ENCODE results near the gene AJM1. TPM values are rescaled to one million over a fixed set of nuclear protein-coding genes. Genes with fewer than 3 reads are reported as not detected.

Gene AJM1
- total RNA-seq, 4 donors from 2014 or later, result 2.5 to 10.9 (median 5.7) TPM

DNA sequence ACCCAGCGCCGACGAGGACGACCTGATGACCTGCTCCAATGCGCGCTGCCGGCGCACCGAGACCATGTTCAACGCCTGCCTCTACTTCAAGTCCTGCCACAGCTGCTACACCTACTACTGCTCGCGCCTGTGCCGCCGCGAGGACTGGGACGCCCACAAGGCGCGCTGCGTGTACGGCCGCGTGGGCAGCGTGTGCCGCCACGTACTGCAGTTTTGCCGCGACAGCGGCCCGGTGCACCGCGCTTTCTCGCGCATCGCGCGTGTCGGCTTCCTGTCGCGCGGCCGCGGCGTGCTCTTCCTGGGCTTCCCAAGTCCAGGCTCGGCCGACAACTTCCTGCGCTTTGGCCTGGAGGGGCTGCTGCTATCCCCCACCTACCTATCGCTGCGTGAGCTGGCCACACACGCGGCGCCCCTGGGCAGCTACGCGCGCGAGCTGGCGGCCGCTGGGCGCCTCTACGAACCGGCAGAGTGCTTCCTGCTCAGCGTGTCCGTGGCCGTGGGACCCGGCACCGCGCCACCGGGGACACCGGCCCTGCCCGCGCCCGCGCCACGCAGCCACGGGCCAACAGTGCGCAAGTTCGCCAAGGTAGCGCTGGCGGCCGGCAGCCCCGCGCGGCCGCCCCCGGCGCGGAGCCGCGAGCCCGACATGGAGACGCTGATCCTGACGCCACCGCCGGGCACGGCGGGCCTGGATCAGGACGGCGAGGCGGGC lies 4.3 kb downstream of the AJM1 start:
- WGBS, 2 donors (ENCODE audit: low coverage in 1 of 2), result 0% methylated on average over 2 of the region's 98 CpGs; no CpG with 5 or more reads in 1 of the 2 donors

DNA sequence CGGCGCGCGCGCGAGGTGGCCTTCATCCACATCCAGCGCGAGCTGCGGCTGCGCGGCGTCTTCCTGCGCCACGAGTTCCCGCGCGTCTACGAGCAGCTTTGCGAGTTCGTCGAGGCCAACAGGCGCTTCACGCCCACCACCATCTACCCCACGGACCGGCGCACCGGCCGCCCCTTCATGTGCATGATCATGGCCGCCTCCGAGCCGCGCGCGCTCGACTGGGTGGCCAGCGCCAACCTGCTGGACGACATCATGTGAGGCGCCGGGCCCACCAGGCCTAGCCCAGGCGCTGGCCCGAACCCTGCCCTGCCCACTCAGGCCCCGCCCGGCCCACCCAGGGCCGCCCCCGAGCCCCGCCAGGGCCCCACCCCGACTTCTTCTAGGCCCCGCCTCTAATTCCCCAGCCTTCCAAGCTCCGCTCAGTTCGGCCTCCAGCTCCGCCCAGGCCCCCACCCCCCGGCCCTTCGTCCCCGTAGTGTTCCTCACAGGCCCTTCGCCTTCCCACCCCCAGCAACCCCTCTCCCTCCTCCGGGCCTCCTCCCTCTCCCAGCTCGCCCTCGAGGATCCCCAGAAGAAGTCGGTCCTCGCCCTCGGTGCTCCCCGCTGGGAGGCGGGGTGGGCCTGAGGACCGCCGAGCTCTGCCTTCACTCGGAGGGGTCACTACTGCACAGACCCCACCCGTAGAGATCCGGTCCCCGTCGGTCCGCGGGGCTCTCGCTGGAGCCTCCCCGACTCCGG lies 5.0 kb downstream of the AJM1 start:
- TF ChIP-seq POLR2A (IDR thresholded peaks at IDR 0.05) (no peak), POLR2AphosphoS5 (IDR thresholded peaks at IDR 0.05) (no peak), EP300 (IDR thresholded peaks at IDR 0.05) (no peak), CTCF (IDR thresholded peaks at IDR 0.05) (no peak)
- WGBS, 2 donors (ENCODE audit: low coverage in 1 of 2), result 0 to 13% methylated on average over 1 to 8 of the region's 75 CpGs
- H3K27me3 ChIP-seq, result peaks cover 60% of the 10 kb centered on the region
- ATAC-seq, result peak; percentile 3
- peaks cover 0 to 16% of the 10 kb centered on the region in 2 donors for H3K36me3 ChIP-seq
- peak overlapping the region in 3 of 4 donors; percentile 91 to 96 (median 94) for H3K27ac ChIP-seq
- H3K4me1 ChIP-seq, result peaks cover 0 to 86% (median 43%) of the 10 kb centered on the region in 3 donors
- peak overlapping the region; percentile 35 to 77 for H3K4me3 ChIP-seq
- no peaks in the 10 kb centered on the region for H3K9me3 ChIP-seq

More for the DNA sequence above, 4.3 kb downstream of the AJM1 start:
- no peak for TF ChIP-seq EP300 (IDR thresholded peaks at IDR 0.05)
- no peak for TF ChIP-seq CTCF (IDR thresholded peaks at IDR 0.05)
- no peak for TF ChIP-seq POLR2AphosphoS5 (IDR thresholded peaks at IDR 0.05)
- no peak for TF ChIP-seq POLR2A (IDR thresholded peaks at IDR 0.05)
- H3K27ac ChIP-seq, result no peak overlapping the region
- peaks cover 61% of the 10 kb centered on the region for H3K27me3 ChIP-seq
- H3K9me3 ChIP-seq, result no peaks in the 10 kb centered on the region
- H3K36me3 ChIP-seq, result peaks cover 0 to 12% of the 10 kb centered on the region in 2 donors
- ATAC-seq, result no peak
- peaks cover 0 to 90% (median 50%) of the 10 kb centered on the region in 3 donors for H3K4me1 ChIP-seq
- H3K4me3 ChIP-seq, result peak overlapping the region in 1 of 2 donors; percentile 77

DNA sequence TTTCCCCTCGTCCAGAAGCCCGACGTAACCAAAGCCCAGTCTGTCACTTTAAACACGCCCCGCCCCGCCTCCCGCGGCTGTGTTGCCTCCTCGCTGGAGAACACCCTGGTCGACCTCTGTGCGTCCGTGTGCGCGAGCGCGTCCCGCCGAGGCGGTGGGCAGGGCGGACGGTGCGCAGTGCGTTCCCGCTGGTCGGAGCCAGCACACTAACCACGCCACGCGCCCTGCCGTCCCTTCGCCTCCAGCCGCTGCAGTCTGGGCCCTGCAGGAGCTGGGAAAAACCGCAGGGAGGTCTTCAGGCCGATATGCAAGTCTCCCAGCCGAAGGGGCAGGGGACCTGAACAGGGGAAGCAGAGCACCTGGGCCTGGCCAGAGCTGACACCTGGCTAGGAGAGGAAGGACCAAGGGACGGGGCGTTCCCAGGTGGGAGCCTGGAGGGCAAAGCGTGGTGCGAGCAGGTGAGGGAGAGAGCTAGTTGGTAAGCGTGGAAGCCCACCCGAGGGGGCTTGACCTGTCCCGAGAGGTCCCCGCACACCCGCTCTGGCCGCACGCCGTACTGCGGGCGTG lies 5.6 kb downstream of the AJM1 start:
- ATAC-seq, result peak; percentile 33

DNA sequence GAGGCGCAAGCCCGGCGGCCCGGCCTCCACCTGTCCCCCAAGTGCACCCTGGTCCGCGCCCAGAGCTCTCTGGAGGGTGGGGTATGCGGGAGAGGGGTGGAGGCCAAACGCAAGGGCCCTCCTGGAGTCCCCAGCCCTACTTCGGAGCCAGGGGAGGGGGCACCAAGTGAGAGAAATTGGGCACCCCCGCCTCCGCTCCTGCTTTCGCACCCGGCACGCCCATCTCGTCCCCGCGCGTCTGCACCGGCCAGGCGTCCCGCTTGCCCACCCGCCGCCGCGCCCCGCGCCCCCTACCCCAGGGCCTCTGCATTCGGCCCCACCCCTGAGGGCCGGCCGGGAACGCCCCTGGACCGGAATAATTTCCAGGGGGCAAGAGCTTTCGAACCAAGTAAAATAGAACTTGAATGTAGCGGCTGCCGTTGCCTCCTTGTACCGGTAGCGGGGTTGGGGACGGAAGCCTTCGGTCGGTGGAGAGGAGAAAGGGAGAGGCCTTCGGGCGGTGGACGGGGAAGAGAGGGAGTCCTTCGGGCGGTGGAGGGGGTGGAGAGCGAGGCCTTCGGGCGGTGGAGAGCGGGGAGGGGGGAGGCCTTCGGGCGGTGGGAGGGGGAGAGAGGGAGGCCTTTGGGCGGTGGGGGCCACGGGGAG lies 6.2 kb downstream of the AJM1 start:
- 0% methylated on average over 8 of the region's 53 CpGs; no CpG with 5 or more reads in 1 of the 2 donors for WGBS, 2 donors (ENCODE audit: low coverage in 1 of 2)

More for the DNA sequence above, 5.6 kb downstream of the AJM1 start:
- peaks cover 0 to 16% of the 10 kb centered on the region in 2 donors for H3K36me3 ChIP-seq
- no peaks in the 10 kb centered on the region for H3K9me3 ChIP-seq
- peaks cover 55% of the 10 kb centered on the region for H3K27me3 ChIP-seq
- peak; percentile 57 to 71 for TF ChIP-seq POLR2A (IDR thresholded peaks at IDR 0.05)
- TF ChIP-seq CTCF (IDR thresholded peaks at IDR 0.05), result no peak
- peak overlapping the region; percentile 45 to 96 (median 92) for H3K27ac ChIP-seq
- H3K4me1 ChIP-seq, result peaks cover 0 to 79% (median 37%) of the 10 kb centered on the region in 3 donors
- peak overlapping the region; percentile 35 to 77 for H3K4me3 ChIP-seq
- WGBS, 2 donors (ENCODE audit: low coverage in 1 of 2), result 0% methylated on average over 1 to 3 of the region's 48 CpGs

More for the DNA sequence above, 6.2 kb downstream of the AJM1 start:
- Histone ChIP-seq H3K36me3 (peaks cover 0 to 16% of the 10 kb centered on the region in 2 donors), H3K4me1 (peaks cover 0 to 73% (median 32%) of the 10 kb centered on the region in 3 donors), H3K27ac (peak overlapping the region; percentile 45 to 96 (median 92)), H3K27me3 (peaks cover 49% of the 10 kb centered on the region), H3K4me3 (peak overlapping the region; percentile 35 to 77), H3K9me3 (no peaks in the 10 kb centered on the region)
- TF ChIP-seq EP300 (IDR thresholded peaks at IDR 0.05) (no peak), POLR2AphosphoS5 (IDR thresholded peaks at IDR 0.05) (no peak), CTCF (IDR thresholded peaks at IDR 0.05) (no peak), POLR2A (IDR thresholded peaks at IDR 0.05) (no peak)
- ATAC-seq, result peak; percentile 22

Measured in gastroesophageal sphincter (tissue), 4 donors.